CD14-positive monocyte (primary cell): ENCODE measurements around the gene TTLL10. TPM values are rescaled to one million over a fixed set of nuclear protein-coding genes. Genes with fewer than 3 reads are reported as not detected.
A peak's percentile ranks its signal among the peaks of the same experiment; 100 is the strongest.

Experiments
- DNase-seq, 3 donors: peaks; one replicate each; pipeline ENCODE4 v3.0.0-alpha.2; 2011 to 2022
- H2AFZ ChIP-seq: 2 replicates; pipeline ENCODE4 v1.6.0; 2012; ENCODE audit warnings: mild to moderate bottlenecking, low read depth, low read length, inconsistent platforms; ENCODE audit not compliant: insufficient read depth, poor library complexity, severe bottlenecking
- H3K27ac ChIP-seq, 2 donors: 1 replicate in 1 of 2; 2 replicates in 1 of 2; pipeline ENCODE4 v1.5.1; 2012 to 2013; ENCODE audit warnings: low read length in 2 of 2, control low read depth in 1 of 2, inconsistent platforms in 1 of 2, low read depth in 1 of 2, mild to moderate bottlenecking in 1 of 2
- H3K27me3 ChIP-seq, 2 donors: one replicate each; pipeline versions ENCODE4 v1.6.0 to v1.6.1; 2011 to 2013; ENCODE audit warnings: low read length in 2 of 2; ENCODE audit not compliant: control insufficient read depth in 2 of 2, insufficient read depth in 2 of 2
- H3K36me3 ChIP-seq, 2 donors: replicated peaks in 1 of 2; 1 replicate in 1 of 2; 2 replicates in 1 of 2; pipeline versions ENCODE4 v1.5.1 to v1.6.1; 2012 to 2013; ENCODE audit warnings: low read length in 2 of 2, control low read depth in 1 of 2, inconsistent platforms in 1 of 2, mild to moderate bottlenecking in 1 of 2; ENCODE audit not compliant: insufficient read depth in 2 of 2, control insufficient read depth in 1 of 2
- H3K4me1 ChIP-seq, 2 donors: 1 replicate in 1 of 2; 2 replicates in 1 of 2; pipeline versions ENCODE4 v1.5.1 to v1.6.1; 2012 to 2013; ENCODE audit warnings: low read length in 2 of 2, control low read depth in 1 of 2, inconsistent platforms in 1 of 2, mild to moderate bottlenecking in 1 of 2, moderate library complexity in 1 of 2; ENCODE audit not compliant: insufficient read depth in 2 of 2, control insufficient read depth in 1 of 2
- H3K4me2 ChIP-seq: replicated peaks from 2 replicates; pipeline ENCODE3; 2012; ENCODE audit warnings: low read length, moderate library complexity, mild to moderate bottlenecking; ENCODE audit not compliant: poor library complexity, severe bottlenecking; ENCODE audit errors: extremely low read depth
- H3K4me3 ChIP-seq, 3 experiments: fragments of 200-600 bp in 1 of 3; sonication (generic) in 1 of 3; replicated peaks in 1 of 3; 1 replicate in 2 of 3; 2 replicates in 1 of 3; pipeline ENCODE4 v1.5.1; 2011 to 2013; ENCODE audit warnings: low read length in 3 of 3, mild to moderate bottlenecking in 3 of 3, control low read depth in 2 of 3, low read depth in 2 of 3, inconsistent platforms in 1 of 3, moderate library complexity in 1 of 3
- H3K79me2 ChIP-seq: 2 replicates; pipeline ENCODE4 v1.6.0; 2012; ENCODE audit warnings: mild to moderate bottlenecking, control low read depth, inconsistent platforms, low read length, moderate library complexity; ENCODE audit not compliant: insufficient read depth
- H3K9ac ChIP-seq: 2 replicates; pipeline ENCODE4 v1.6.0; 2017; ENCODE audit warnings: low read length, mild to moderate bottlenecking; ENCODE audit not compliant: insufficient read depth, poor library complexity, severe bottlenecking
- H3K9me3 ChIP-seq, 2 donors: replicated peaks in 1 of 2; 1 replicate in 1 of 2; 2 replicates in 1 of 2; pipeline versions ENCODE4 v1.5.1 to v1.6.1; 2012 to 2013; ENCODE audit warnings: low read length in 2 of 2, control low read depth in 1 of 2; ENCODE audit not compliant: control insufficient read depth in 1 of 2, insufficient read depth in 1 of 2
- H4K20me1 ChIP-seq: 2 replicates; pipeline ENCODE4 v1.6.0; 2012; ENCODE audit warnings: mild to moderate bottlenecking, low read length, control low read depth, moderate library complexity; ENCODE audit not compliant: insufficient read depth
- H3K27ac Mint-ChIP-seq, 7 donors: one replicate each; pipeline ENCODE4 v1.8.0; 2020; ENCODE audit warnings: mild to moderate bottlenecking in 7 of 7, mixed read lengths in 7 of 7, moderate library complexity in 6 of 7, inconsistent platforms in 2 of 7
- H3K27me3 Mint-ChIP-seq, 3 donors: one replicate each; pipeline ENCODE4 v1.8.0; 2021 to 2022; ENCODE audit warnings: low read depth in 3 of 3, mild to moderate bottlenecking in 3 of 3, mixed read lengths in 3 of 3, moderate library complexity in 3 of 3, inconsistent platforms in 1 of 3
- H3K36me3 Mint-ChIP-seq, 2 donors: one replicate each; pipeline ENCODE4 v1.8.0; 2020; ENCODE audit warnings: mixed read lengths in 2 of 2, inconsistent platforms in 1 of 2, mild to moderate bottlenecking in 1 of 2
- H3K4me1 Mint-ChIP-seq: one replicate; pipeline ENCODE4 v1.8.0; 2020; ENCODE audit warnings: mild to moderate bottlenecking, mixed read lengths
- H3K4me3 Mint-ChIP-seq, 2 donors: one replicate each; pipeline ENCODE4 v1.8.0; 2020; ENCODE audit warnings: mild to moderate bottlenecking in 2 of 2, mixed read lengths in 2 of 2, moderate library complexity in 1 of 2
- H3K9me3 Mint-ChIP-seq, 7 donors: one replicate each; pipeline ENCODE4 v1.8.0; 2020 to 2022; ENCODE audit warnings: mixed read lengths in 7 of 7, mild to moderate bottlenecking in 6 of 7, moderate library complexity in 6 of 7, inconsistent platforms in 2 of 7
- WGBS: methylation state at CpG from one replicate; pipeline ENCODE4 v1.1.5; 2013; ENCODE audit warnings: missing lambda C conversion rate; ENCODE audit not compliant: insufficient coverage; 5-methylcytosine and 5-hydroxymethylcytosine counted together
- intact Hi-C, 2 donors: fragments of 100-400 bp; cut with micrococcal nuclease; formaldehyde crosslinking; loops; one replicate each; pipeline versions ENCODE4 v1.15.0 to v1.15.1; 2023
- polyA plus RNA-seq, 3 donors: library from polyadenylated mRNA; depleted of rRNA in 1 of 3; unstranded in 2 of 3; stranded (reverse) in 1 of 3; fragments of 300-500 nt in 2 of 3; fragments of >200 nt in 1 of 3; fragmentation: Illumina TruSeq in 2 of 3; gene quantifications; 1 replicate in 2 of 3; 2 replicates in 1 of 3; pipeline ENCODE4 v1.2.3, GENCODE V29; 2012 to 2021
- TF ChIP-seq, protein P1 (sequence below): fragments of 200-600 bp; IDR thresholded peaks from one replicate; pipeline ENCODE4 v1.8.0; 2022; ENCODE audit warnings: antibody characterized with exemption, mild to moderate bottlenecking

Gene TTLL10
- polyA plus RNA-seq, 3 donors: 0.06 TPM; not detected in 2

DNA sequence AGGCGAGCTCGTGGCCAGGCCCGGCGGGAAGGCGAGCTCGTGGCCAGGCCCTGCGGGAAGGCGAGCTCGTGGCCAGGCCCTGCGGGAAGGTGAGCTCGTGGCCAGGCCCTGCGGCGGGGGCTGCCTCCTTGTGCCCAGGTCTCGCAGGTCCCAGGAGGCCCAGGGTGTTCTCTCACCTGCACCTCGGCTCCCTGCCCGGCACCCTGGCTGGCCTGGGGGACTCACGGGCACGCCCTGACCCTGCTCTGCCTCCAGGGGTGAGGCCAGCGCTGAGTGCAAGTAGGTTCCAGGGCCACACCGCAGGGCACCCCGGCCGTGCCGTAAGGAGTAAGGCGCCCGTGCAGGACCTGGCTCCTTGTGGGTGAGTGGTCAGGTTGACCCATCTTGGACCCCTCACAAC is 53.7 kb downstream of the TTLL10 start:
- Histone ChIP-seq H3K9me3 (no peaks in the 10 kb centered on the region), H3K79me2 (peaks cover 73% of the 10 kb centered on the region), H3K9ac (no peak overlapping the region), H3K27ac (no peak overlapping the region), H3K36me3 (peaks cover 59 to 72% of the 10 kb centered on the region in 2 donors), H3K27me3 (no peaks in the 10 kb centered on the region), H3K4me3 (no peak overlapping the region), H3K4me2 (no peak overlapping the region), H2AFZ (no peak overlapping the region), H3K4me1 (peaks cover 16 to 19% of the 10 kb centered on the region in 2 donors), H4K20me1 (peaks cover 81% of the 10 kb centered on the region)
- Mint-ChIP-seq H3K27ac (no peak overlapping the region), H3K4me3 (no peak overlapping the region), H3K27me3 (no peaks in the 10 kb centered on the region), H3K4me1 (peaks cover 19% of the 10 kb centered on the region), H3K9me3 (peaks cover 0 to 2% (median 0%) of the 10 kb centered on the region in 7 donors), H3K36me3 (peaks cover 43 to 68% of the 10 kb centered on the region in 2 donors)
- TF ChIP-seq, protein P1, sequence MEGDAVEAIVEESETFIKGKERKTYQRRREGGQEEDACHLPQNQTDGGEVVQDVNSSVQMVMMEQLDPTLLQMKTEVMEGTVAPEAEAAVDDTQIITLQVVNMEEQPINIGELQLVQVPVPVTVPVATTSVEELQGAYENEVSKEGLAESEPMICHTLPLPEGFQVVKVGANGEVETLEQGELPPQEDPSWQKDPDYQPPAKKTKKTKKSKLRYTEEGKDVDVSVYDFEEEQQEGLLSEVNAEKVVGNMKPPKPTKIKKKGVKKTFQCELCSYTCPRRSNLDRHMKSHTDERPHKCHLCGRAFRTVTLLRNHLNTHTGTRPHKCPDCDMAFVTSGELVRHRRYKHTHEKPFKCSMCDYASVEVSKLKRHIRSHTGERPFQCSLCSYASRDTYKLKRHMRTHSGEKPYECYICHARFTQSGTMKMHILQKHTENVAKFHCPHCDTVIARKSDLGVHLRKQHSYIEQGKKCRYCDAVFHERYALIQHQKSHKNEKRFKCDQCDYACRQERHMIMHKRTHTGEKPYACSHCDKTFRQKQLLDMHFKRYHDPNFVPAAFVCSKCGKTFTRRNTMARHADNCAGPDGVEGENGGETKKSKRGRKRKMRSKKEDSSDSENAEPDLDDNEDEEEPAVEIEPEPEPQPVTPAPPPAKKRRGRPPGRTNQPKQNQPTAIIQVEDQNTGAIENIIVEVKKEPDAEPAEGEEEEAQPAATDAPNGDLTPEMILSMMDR: no peak
- intact Hi-C loops: no loop called here
- no peak for DNase-seq
- 96% methylated on average over 14 of the region's 25 CpGs for WGBS

DNA sequence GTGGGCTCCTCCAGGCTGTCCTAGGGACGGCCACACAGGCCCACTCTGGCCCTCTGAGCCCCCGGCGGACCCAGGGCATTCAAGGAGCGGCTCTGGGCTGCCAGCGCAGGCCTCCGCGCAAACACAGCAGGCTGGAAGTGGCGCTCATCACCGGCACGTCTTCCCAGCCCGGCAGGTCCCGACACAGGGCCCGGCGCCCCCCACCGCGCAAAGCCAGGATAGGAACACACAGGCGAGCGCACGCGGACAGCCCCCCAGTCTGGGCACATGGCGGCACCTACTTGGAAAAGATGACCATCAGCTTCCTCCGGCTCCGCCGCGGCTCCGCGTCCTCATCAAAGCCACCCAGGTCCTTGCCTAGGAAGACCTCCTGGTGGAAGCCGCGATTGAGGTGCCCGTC is 54.5 kb downstream of the TTLL10 start:
- H2AFZ ChIP-seq: no peak overlapping the region
- no peak overlapping the region for H3K4me2 ChIP-seq
- 95% methylated on average over 30 of the region's 30 CpGs for WGBS
- Mint-ChIP-seq H3K4me3 (no peak overlapping the region), H3K36me3 (peaks cover 35 to 60% of the 10 kb centered on the region in 2 donors), H3K4me1 (peaks cover 21% of the 10 kb centered on the region), H3K27ac (peak overlapping the region in 2 of 7 donors; percentile 31 to 63), H3K9me3 (peaks cover 0 to 3% (median 0%) of the 10 kb centered on the region in 7 donors), H3K27me3 (no peaks in the 10 kb centered on the region)
- H3K9ac ChIP-seq: no peak overlapping the region
- H3K27me3 ChIP-seq: no peaks in the 10 kb centered on the region
- H3K4me1 ChIP-seq: peaks cover 19 to 27% of the 10 kb centered on the region in 2 donors
- no peak overlapping the region for H3K4me3 ChIP-seq
- peaks cover 51 to 64% of the 10 kb centered on the region in 2 donors for H3K36me3 ChIP-seq
- no peak for DNase-seq
- H4K20me1 ChIP-seq: peaks cover 73% of the 10 kb centered on the region
- TF ChIP-seq, protein P1: no peak
- no peak overlapping the region for H3K27ac ChIP-seq
- peaks cover 79% of the 10 kb centered on the region for H3K79me2 ChIP-seq
- intact Hi-C loops: no loop called here
- H3K9me3 ChIP-seq: no peaks in the 10 kb centered on the region
